ENCODE data around the gene USF3.

DNA sequence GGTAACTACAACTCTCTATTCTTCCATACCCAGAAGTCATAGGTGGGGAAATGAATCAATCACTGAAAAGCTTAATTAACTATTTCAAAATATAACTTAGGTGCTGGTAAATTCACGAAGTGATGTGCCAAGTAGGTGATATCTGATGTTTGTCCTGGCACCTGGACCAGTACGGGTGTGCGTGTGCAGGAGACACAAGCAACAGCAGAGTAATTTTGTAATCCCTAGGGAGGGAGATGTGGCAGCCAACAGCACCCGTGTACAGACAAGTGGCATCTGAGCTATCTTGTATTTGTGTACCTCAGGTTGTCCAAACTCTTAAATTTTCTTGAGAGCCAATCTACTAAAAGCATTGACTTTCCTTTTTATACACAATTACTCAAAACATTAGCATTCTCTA, 22.8 kb downstream of the USF3 start:
- TF ChIP-seq POLR2AphosphoS5 (IDR thresholded peaks at IDR 0.05) (no peak), EP300 (IDR thresholded peaks at IDR 0.05) (no peak)
- TF ChIP-seq, protein P1, sequence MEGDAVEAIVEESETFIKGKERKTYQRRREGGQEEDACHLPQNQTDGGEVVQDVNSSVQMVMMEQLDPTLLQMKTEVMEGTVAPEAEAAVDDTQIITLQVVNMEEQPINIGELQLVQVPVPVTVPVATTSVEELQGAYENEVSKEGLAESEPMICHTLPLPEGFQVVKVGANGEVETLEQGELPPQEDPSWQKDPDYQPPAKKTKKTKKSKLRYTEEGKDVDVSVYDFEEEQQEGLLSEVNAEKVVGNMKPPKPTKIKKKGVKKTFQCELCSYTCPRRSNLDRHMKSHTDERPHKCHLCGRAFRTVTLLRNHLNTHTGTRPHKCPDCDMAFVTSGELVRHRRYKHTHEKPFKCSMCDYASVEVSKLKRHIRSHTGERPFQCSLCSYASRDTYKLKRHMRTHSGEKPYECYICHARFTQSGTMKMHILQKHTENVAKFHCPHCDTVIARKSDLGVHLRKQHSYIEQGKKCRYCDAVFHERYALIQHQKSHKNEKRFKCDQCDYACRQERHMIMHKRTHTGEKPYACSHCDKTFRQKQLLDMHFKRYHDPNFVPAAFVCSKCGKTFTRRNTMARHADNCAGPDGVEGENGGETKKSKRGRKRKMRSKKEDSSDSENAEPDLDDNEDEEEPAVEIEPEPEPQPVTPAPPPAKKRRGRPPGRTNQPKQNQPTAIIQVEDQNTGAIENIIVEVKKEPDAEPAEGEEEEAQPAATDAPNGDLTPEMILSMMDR (IDR thresholded peaks at IDR 0.05): no peak

All from upper lobe of left lung (tissue), 4 donors.